Prostate gland (tissue), 2 donors: Measurements from ENCODE around the gene ASXL2.
"Not testable (repeated sequence)": the region's sequence is repeated elsewhere in the genome, so short reads cannot be mapped to it uniquely, and the experiment has no call there.

Source experiments
- POLR2A ChIP-seq: fragments of 450-650 bp; IDR thresholded peaks from one replicate; pipeline ENCODE4 v1.6.1; 2016; ENCODE audit warnings: antibody characterized with exemption, mild to moderate bottlenecking
- POLR2AphosphoS5 ChIP-seq: sonication (generic); formaldehyde crosslinking; IDR thresholded peaks from one replicate; pipeline ENCODE4 v1.6.1; 2017; ENCODE audit warnings: antibody characterized with exemption
- TF ChIP-seq, protein P1 (sequence below), 4 experiments: fragments of 200-600 bp in 2 of 4; fragments of 450-650 bp in 2 of 4; sonication (generic) in 2 of 4; IDR thresholded peaks; 1 replicate in 3 of 4; 2 replicates in 1 of 4; pipeline ENCODE4 v1.5.1; 2016 to 2019; ENCODE audit warnings: antibody characterized with exemption in 4 of 4, mild to moderate bottlenecking in 2 of 4, moderate library complexity in 2 of 4

DNA sequence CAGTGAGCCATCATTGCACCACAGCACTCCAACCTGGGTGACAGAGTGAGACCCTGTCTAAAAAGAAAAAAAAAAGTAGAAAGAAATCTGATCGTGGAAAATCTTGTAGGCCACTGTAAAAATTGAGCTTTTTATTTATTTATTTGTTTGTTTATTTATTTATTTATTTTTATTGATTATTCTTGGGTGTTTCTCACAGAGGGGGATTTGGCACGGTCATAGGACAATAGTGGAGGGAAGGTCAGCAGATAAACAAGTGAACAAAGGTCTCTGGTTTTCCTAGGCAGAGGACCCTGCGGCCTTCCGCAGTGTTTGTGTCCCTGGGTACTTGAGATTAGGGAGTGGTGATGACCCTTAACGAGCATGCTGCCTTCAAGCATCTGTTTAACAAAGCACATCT lies 31.3 kb upstream of the ASXL2 start:
- TF ChIP-seq, protein P1, sequence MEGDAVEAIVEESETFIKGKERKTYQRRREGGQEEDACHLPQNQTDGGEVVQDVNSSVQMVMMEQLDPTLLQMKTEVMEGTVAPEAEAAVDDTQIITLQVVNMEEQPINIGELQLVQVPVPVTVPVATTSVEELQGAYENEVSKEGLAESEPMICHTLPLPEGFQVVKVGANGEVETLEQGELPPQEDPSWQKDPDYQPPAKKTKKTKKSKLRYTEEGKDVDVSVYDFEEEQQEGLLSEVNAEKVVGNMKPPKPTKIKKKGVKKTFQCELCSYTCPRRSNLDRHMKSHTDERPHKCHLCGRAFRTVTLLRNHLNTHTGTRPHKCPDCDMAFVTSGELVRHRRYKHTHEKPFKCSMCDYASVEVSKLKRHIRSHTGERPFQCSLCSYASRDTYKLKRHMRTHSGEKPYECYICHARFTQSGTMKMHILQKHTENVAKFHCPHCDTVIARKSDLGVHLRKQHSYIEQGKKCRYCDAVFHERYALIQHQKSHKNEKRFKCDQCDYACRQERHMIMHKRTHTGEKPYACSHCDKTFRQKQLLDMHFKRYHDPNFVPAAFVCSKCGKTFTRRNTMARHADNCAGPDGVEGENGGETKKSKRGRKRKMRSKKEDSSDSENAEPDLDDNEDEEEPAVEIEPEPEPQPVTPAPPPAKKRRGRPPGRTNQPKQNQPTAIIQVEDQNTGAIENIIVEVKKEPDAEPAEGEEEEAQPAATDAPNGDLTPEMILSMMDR (IDR thresholded peaks at IDR 0.05): not testable (repeated sequence)
- not testable (repeated sequence) for TF ChIP-seq POLR2A, POLR2AphosphoS5
